Trophoblast cell (in vitro differentiated cells and primary cell): ENCODE measurements around the gene SMC2.
A peak's percentile ranks its signal among the peaks of the same experiment; 100 is the strongest.

Experiments
- DNase-seq, 2 donors: peaks; one replicate each; pipeline ENCODE4 v3.0.0-alpha.2; 2016
- H2AFZ ChIP-seq: 2 replicates; pipeline ENCODE4 v1.6.1; 2013; ENCODE audit warnings: low read length, moderate library complexity, mild to moderate bottlenecking; ENCODE audit not compliant: insufficient read depth, poor library complexity
- H2AK5ac ChIP-seq: 2 replicates; pipeline ENCODE4 v1.6.1; 2013; ENCODE audit warnings: mild to moderate bottlenecking, low read length
- H2BK120ac ChIP-seq: 2 replicates; pipeline ENCODE4 v1.6.1; 2013; ENCODE audit warnings: low read length, mild to moderate bottlenecking, moderate library complexity; ENCODE audit not compliant: insufficient read depth, poor library complexity
- H2BK12ac ChIP-seq: 2 replicates; pipeline ENCODE4 v1.6.1; 2013; ENCODE audit warnings: mild to moderate bottlenecking, low read length, moderate library complexity
- H2BK5ac ChIP-seq: 2 replicates; pipeline ENCODE4 v1.6.1; 2013; ENCODE audit warnings: low read length, low read depth, moderate library complexity, mild to moderate bottlenecking; ENCODE audit not compliant: poor library complexity
- H3K14ac ChIP-seq: 2 replicates; pipeline ENCODE4 v1.6.1; 2013; ENCODE audit warnings: mild to moderate bottlenecking, low read length
- H3K18ac ChIP-seq: 2 replicates; pipeline ENCODE4 v1.6.1; 2013; ENCODE audit warnings: mild to moderate bottlenecking, low read length
- H3K23ac ChIP-seq: 2 replicates; pipeline ENCODE4 v1.6.1; 2013; ENCODE audit warnings: low read length
- H3K27ac ChIP-seq: 2 replicates; pipeline ENCODE4 v1.5.1; 2013; ENCODE audit warnings: low read depth, mild to moderate bottlenecking, inconsistent platforms, low read length, moderate library complexity
- H3K27me3 ChIP-seq: 2 replicates; pipeline ENCODE4 v1.6.1; 2013; ENCODE audit warnings: inconsistent platforms, mild to moderate bottlenecking, low read length, moderate library complexity; ENCODE audit not compliant: insufficient read depth
- H3K36me3 ChIP-seq, 2 experiments: 1 replicate in 1 of 2; 2 replicates in 1 of 2; pipeline ENCODE4 v1.6.1; 2013; ENCODE audit warnings: low read length in 2 of 2, mild to moderate bottlenecking in 2 of 2, moderate library complexity in 1 of 2; ENCODE audit not compliant: insufficient read depth in 2 of 2, control insufficient read depth in 1 of 2
- H3K4ac ChIP-seq: 2 replicates; pipeline ENCODE4 v1.6.1; 2013; ENCODE audit warnings: low read depth, mild to moderate bottlenecking, low read length, moderate library complexity
- H3K4me1 ChIP-seq, 2 experiments: 1 replicate in 1 of 2; 2 replicates in 1 of 2; pipeline ENCODE4 v1.6.1; 2013; ENCODE audit warnings: low read length in 2 of 2, mild to moderate bottlenecking in 2 of 2, moderate library complexity in 1 of 2; ENCODE audit not compliant: insufficient read depth in 2 of 2, control insufficient read depth in 1 of 2
- H3K4me2 ChIP-seq: 2 replicates; pipeline ENCODE4 v1.6.1; 2013; ENCODE audit warnings: inconsistent platforms, mild to moderate bottlenecking, low read length, moderate library complexity
- H3K4me3 ChIP-seq: 2 replicates; pipeline ENCODE4 v1.5.1; 2013; ENCODE audit warnings: mild to moderate bottlenecking, low read depth, low read length, inconsistent platforms
- H3K79me1 ChIP-seq: one replicate; pipeline ENCODE4 v1.6.1; 2013; ENCODE audit warnings: low read length
- H3K79me2 ChIP-seq: 2 replicates; pipeline ENCODE4 v1.6.1; 2013; ENCODE audit warnings: low read length, mild to moderate bottlenecking; ENCODE audit not compliant: control insufficient read depth, insufficient read depth, poor library complexity
- H3K9ac ChIP-seq: 2 replicates; pipeline ENCODE4 v1.6.1; 2013; ENCODE audit warnings: mild to moderate bottlenecking, low read length
- H3K9me3 ChIP-seq: 2 replicates; pipeline ENCODE4 v1.6.1; 2013; ENCODE audit warnings: low read depth, mild to moderate bottlenecking, control low read depth, inconsistent platforms, low read length; ENCODE audit not compliant: insufficient read depth
- H4K12ac ChIP-seq: 2 replicates; pipeline ENCODE4 v1.6.1; 2013; ENCODE audit warnings: low read depth, mild to moderate bottlenecking, low read length, moderate library complexity
- H4K8ac ChIP-seq: 2 replicates; pipeline ENCODE4 v1.6.1; 2013; ENCODE audit warnings: low read depth, mild to moderate bottlenecking, low read length, moderate library complexity
- H4K91ac ChIP-seq: one replicate; pipeline ENCODE4 v1.6.1; 2013; ENCODE audit warnings: low read depth, mild to moderate bottlenecking, low read length, moderate library complexity
- WGBS: extraction: QIAGEN DNeasy Blood & Tissue Kit; methylation state at CpG from one replicate; pipeline ENCODE4 v1.1.7; 2013; ENCODE audit warnings: missing lambda C conversion rate; ENCODE audit not compliant: insufficient read length, insufficient coverage; ENCODE audit errors: extremely low coverage; 5-methylcytosine and 5-hydroxymethylcytosine counted together

The SMC2 gene

GRCh38 chr9:104118916-104119315 is 24.8 kb downstream of the SMC2 start:
- Histone ChIP-seq H3K4me2 (no peak overlapping the region), H3K23ac (no peak overlapping the region), H3K14ac (no peak overlapping the region), H2BK120ac (no peak overlapping the region), H4K8ac (no peak overlapping the region), H3K4ac (no peak overlapping the region), H4K12ac (no peak overlapping the region), H4K91ac (no peak overlapping the region), H2BK12ac (no peak overlapping the region), H3K36me3 (peaks cover 4 to 5% of the 10 kb centered on the region in 2 experiments), H2AFZ (no peak overlapping the region), H3K79me1 (no peaks in the 10 kb centered on the region), H3K18ac (no peak overlapping the region), H3K27ac (no peak overlapping the region), H3K27me3 (no peaks in the 10 kb centered on the region), H2BK5ac (no peak overlapping the region), H3K9ac (no peak overlapping the region), H3K4me1 (no peaks in the 10 kb centered on the region), H3K4me3 (no peak overlapping the region), H3K79me2 (no peaks in the 10 kb centered on the region), H2AK5ac (no peak overlapping the region), H3K9me3 (no peaks in the 10 kb centered on the region)
- no peak for DNase-seq
- WGBS, result no CpG with 5 or more reads among the region's 6 CpGs

GRCh38 chr9:104121022-104121421 is 26.9 kb downstream of the SMC2 start:
- H3K9ac ChIP-seq, result no peak overlapping the region
- H2BK5ac ChIP-seq, result no peak overlapping the region
- no peaks in the 10 kb centered on the region for H3K79me1 ChIP-seq
- H4K12ac ChIP-seq, result no peak overlapping the region
- no peak overlapping the region for H4K91ac ChIP-seq
- H3K4me2 ChIP-seq, result no peak overlapping the region
- no peaks in the 10 kb centered on the region for H3K9me3 ChIP-seq
- no peaks in the 10 kb centered on the region for H3K27me3 ChIP-seq
- no peak overlapping the region for H2AFZ ChIP-seq
- H3K23ac ChIP-seq, result no peak overlapping the region
- H3K79me2 ChIP-seq, result no peaks in the 10 kb centered on the region
- no peak overlapping the region for H4K8ac ChIP-seq
- no CpG with 5 or more reads among the region's 5 CpGs for WGBS
- no peak overlapping the region for H2AK5ac ChIP-seq
- H2BK12ac ChIP-seq, result no peak overlapping the region
- H3K14ac ChIP-seq, result no peak overlapping the region
- H3K4me3 ChIP-seq, result no peak overlapping the region
- DNase-seq, result no peak
- H3K27ac ChIP-seq, result no peak overlapping the region
- H3K18ac ChIP-seq, result no peak overlapping the region
- peaks cover 2 to 4% of the 10 kb centered on the region in 2 experiments for H3K36me3 ChIP-seq
- H3K4me1 ChIP-seq, result no peaks in the 10 kb centered on the region
- H2BK120ac ChIP-seq, result no peak overlapping the region
- H3K4ac ChIP-seq, result no peak overlapping the region

- no peak overlapping the region for H3K4me3 ChIP-seq
- no peak overlapping the region for H2BK12ac ChIP-seq
- no peak overlapping the region for H3K9ac ChIP-seq
- no peak for DNase-seq
- H3K4me1 ChIP-seq, result no peaks in the 10 kb centered on the region
- no peak overlapping the region for H3K23ac ChIP-seq
- no peak overlapping the region for H2AK5ac ChIP-seq
- H3K4me2 ChIP-seq, result no peak overlapping the region
- no peak overlapping the region for H2BK120ac ChIP-seq
- H3K18ac ChIP-seq, result no peak overlapping the region
- no peak overlapping the region for H3K4ac ChIP-seq
- H4K12ac ChIP-seq, result no peak overlapping the region
- H2BK5ac ChIP-seq, result no peak overlapping the region
- no peak overlapping the region for H3K14ac ChIP-seq
- no peak overlapping the region for H4K8ac ChIP-seq
- H3K36me3 ChIP-seq, result peaks cover 0 to 4% of the 10 kb centered on the region in 2 experiments
- H3K79me2 ChIP-seq, result no peaks in the 10 kb centered on the region
- no peaks in the 10 kb centered on the region for H3K27me3 ChIP-seq
- no CpG with 5 or more reads among the region's 3 CpGs for WGBS
- no peaks in the 10 kb centered on the region for H3K9me3 ChIP-seq
- no peaks in the 10 kb centered on the region for H3K79me1 ChIP-seq
- no peak overlapping the region for H4K91ac ChIP-seq
- H3K27ac ChIP-seq, result no peak overlapping the region
- no peak overlapping the region for H2AFZ ChIP-seq
These were observed 44.2 kb downstream of the SMC2 start for GRCh38 chr9:104138243-104138868.

- no peak overlapping the region for H2BK12ac ChIP-seq
- H3K18ac ChIP-seq, result no peak overlapping the region
- no CpG with 5 or more reads among the region's 3 CpGs for WGBS
These were observed 48.9 kb downstream of the SMC2 start for GRCh38 chr9:104142799-104143549.

More at GRCh38 chr9:104142799-104143549, 48.9 kb downstream of the SMC2 start:
- Histone ChIP-seq H3K23ac (no peak overlapping the region), H3K36me3 (no peaks in the 10 kb centered on the region), H2AFZ (no peak overlapping the region), H3K79me1 (no peaks in the 10 kb centered on the region), H3K27ac (no peak overlapping the region), H3K4ac (no peak overlapping the region), H3K4me3 (peak overlapping the region; percentile 12), H4K91ac (no peak overlapping the region), H3K9me3 (no peaks in the 10 kb centered on the region), H2BK120ac (no peak overlapping the region), H2AK5ac (no peak overlapping the region), H3K14ac (no peak overlapping the region), H3K79me2 (no peaks in the 10 kb centered on the region), H4K12ac (no peak overlapping the region), H3K9ac (no peak overlapping the region), H3K4me1 (no peaks in the 10 kb centered on the region), H4K8ac (no peak overlapping the region), H2BK5ac (no peak overlapping the region), H3K27me3 (no peaks in the 10 kb centered on the region), H3K4me2 (no peak overlapping the region)
- DNase-seq, result no peak
